ENCODE results near the gene GPR75.
"Not testable (repeated sequence)": the region's sequence is repeated elsewhere in the genome, so short reads cannot be mapped to it uniquely, and the experiment has no call there.

GPR75 gene

DNA sequence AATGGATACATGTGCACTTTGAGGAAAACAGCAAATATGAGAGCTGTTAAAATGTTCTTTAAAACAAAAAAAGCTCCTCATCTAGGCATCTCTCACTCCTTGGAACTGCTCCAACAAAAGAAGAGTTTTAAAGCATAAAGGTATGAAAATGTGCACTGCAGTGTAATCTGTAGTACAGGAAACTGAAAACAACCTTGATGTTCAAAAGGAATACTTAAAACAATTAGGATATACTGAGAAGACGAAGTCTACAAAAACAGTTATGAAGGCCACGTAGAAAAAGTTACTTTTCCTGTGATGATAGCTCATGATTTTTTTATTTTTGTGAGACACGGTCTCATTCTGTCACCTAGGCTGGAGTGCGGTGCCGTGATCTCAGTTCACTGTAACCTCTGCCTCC lies 2.1 kb upstream of the GPR75 start:
- H3K27ac ChIP-seq: no peak overlapping the region
- TF ChIP-seq, protein P1, sequence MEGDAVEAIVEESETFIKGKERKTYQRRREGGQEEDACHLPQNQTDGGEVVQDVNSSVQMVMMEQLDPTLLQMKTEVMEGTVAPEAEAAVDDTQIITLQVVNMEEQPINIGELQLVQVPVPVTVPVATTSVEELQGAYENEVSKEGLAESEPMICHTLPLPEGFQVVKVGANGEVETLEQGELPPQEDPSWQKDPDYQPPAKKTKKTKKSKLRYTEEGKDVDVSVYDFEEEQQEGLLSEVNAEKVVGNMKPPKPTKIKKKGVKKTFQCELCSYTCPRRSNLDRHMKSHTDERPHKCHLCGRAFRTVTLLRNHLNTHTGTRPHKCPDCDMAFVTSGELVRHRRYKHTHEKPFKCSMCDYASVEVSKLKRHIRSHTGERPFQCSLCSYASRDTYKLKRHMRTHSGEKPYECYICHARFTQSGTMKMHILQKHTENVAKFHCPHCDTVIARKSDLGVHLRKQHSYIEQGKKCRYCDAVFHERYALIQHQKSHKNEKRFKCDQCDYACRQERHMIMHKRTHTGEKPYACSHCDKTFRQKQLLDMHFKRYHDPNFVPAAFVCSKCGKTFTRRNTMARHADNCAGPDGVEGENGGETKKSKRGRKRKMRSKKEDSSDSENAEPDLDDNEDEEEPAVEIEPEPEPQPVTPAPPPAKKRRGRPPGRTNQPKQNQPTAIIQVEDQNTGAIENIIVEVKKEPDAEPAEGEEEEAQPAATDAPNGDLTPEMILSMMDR (IDR thresholded peaks at IDR 0.05): no peak
- no peak for TF ChIP-seq ZFX (IDR thresholded peaks at IDR 0.05; ENCODE audit: borderline replicate concordance)

DNA sequence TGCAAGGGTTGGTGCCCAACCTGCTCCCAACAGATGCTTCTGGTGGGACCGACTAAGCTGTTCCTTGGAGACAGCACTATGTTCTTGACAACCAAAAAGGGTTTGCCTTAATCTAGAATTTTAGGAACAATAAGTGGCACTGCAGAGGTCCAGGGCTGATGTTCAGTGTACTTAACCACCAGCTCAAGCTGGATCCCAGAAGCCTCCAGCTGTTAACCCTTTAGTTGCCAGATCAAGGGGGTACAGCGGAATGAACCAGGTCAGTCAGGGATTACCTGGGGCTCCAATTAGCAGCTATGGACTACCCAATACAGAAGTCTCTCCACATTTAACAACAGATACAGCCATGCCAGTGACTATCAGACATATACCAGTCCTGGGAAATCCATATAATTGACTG lies 3.5 kb downstream of the GPR75 start:
- H3K27ac ChIP-seq: no peak overlapping the region
- TF ChIP-seq, protein P1 (IDR thresholded peaks at IDR 0.05): no peak

DNA sequence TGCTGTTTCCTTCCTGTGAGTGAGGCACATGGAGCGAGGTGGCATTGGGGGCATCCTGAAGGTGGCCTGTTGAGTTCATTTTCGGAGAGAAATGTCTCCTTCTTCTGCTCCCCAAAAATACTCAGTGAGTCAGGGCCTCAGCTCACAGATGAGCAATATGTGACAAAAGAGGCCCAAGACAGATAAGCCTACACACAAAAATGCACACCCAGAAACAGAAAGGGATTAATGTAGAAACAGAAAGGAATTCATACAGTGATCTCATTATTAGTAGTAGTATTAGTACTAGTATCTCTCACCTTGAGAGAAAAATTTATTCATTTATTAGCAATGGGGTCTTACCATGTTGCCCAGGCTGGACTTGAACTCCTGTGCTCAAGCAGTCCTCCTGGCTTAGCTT lies 5.1 kb downstream of the GPR75 start:
- H3K27ac ChIP-seq: no peak overlapping the region
- TF ChIP-seq, protein P1 (IDR thresholded peaks at IDR 0.05): no peak
- no peak for TF ChIP-seq ZFX (IDR thresholded peaks at IDR 0.05; ENCODE audit: borderline replicate concordance)

DNA sequence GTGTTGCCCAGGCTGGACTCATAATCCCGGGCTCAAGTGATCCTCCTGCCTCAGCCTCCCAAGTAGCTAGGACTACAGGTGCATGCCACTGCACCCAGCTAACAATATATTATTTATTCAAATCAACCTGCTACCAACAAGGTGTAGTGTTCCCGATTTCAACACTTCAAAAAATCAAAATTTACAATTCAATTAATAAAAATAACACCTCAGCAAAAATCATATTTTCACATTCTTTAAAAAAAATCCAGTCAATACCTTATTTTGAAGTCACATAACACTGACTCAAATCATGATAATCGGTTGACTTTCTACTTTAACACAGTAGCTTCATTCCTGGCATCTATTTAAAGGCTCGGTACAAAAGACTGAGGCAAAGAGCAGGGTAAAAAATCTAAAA lies 7.2 kb downstream of the GPR75 start:
- H3K27ac ChIP-seq: no peak overlapping the region
- TF ChIP-seq ZFX (IDR thresholded peaks at IDR 0.05; ENCODE audit: borderline replicate concordance): no peak
- TF ChIP-seq, protein P1 (IDR thresholded peaks at IDR 0.05): no peak

DNA sequence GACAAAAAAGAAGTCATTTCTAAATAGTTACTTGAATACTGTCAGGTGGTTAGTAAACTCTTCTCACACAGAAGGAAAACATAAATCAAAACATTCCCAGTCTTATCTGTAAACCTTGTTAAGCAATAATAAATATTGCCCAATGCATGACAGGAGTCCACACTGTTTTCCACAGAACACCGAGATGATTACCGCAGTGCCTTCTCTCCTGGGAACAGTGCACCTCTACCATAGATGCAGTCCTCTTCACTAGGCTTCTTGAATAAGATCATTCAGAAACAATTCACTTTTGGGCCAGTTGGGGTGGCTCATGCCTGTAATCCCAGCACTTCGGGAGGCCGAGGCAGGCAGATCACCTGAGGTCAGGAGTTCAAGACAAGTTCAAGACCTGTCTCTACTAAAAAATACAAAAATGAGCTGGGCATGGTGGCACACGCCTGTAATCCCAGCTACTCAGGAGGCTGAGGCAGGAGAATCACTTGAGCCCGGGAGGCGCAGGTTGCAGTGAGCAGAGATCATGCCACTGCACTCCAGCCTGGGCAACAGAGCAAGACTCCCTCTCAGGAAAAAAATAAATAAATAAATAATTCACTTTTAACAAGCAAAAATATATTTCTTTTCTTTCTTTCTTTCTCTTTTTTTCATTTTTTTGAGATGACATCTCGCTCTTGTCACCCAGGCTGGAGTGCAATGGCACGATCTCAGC lies 8.6 kb downstream of the GPR75 start:
- not testable (repeated sequence) for H3K27ac ChIP-seq

DNA sequence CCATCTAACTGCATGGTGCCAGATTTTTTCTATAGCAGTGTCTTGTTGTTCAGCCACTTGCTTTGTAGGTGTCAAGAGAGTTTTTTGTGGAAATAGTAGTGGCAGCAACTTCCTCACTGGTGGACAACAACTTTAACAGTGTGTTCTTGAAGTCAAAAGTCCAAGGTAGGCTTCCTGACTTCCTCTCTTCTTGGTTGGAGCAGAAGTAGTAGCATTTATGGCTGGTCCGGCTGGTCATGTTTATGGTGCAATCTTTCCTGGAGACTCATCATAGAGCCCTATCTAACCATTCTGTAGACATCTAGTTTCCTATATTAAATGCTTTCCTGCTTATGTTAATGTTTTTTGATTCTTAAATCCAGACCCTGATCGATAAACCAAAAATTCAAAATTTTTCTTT lies 11.7 kb downstream of the GPR75 start:
- H3K27ac ChIP-seq: no peak overlapping the region
- TF ChIP-seq ZFX (IDR thresholded peaks at IDR 0.05; ENCODE audit: borderline replicate concordance): no peak
- TF ChIP-seq, protein P1 (IDR thresholded peaks at IDR 0.05): no peak

DNA sequence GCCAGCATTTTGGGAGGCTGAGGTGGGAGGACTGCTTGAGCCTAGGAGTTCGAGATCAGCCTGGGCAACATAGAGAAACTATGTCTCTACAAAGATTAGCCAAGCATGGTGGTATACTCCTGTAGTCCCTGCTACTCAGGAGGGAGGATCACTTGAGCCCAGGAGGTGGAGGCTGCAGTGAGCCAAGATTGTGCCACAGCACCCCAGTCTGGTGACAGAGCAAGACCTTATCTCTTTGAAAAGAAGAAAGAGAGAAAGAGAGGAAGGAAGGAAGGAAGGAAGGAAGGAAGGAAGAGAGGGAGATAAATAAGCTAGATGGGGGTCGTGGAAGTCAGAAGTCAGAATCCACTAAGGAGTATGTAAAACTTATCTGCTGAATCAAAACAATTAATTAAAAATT lies 16.2 kb downstream of the GPR75 start:
- no peak overlapping the region for H3K27ac ChIP-seq
- TF ChIP-seq, protein P1 (IDR thresholded peaks at IDR 0.05): no peak
- TF ChIP-seq ZFX (IDR thresholded peaks at IDR 0.05; ENCODE audit: borderline replicate concordance): no peak

DNA sequence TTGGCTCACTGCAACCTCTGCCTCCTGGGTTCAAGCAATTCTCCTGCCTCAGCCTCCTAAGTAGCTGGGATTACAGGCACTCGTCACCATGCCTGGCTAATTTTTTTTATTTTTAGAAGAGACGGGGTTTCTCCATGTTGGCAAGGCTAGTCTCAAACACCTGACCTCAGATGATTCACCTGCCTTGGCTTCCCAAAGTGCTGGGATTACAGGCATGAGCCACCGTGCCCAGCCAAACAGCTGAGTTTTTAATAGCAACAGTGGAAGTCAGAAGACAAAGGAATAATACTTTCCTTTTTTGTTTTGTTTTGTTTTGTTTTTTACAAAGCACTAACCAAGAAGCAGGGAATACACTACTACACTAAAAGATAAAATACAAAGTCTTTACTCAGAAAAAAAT lies 16.9 kb downstream of the GPR75 start:
- TF ChIP-seq, protein P1 (IDR thresholded peaks at IDR 0.05): no peak
- no peak for TF ChIP-seq ZFX (IDR thresholded peaks at IDR 0.05; ENCODE audit: borderline replicate concordance)
- H3K27ac ChIP-seq: no peak overlapping the region

DNA sequence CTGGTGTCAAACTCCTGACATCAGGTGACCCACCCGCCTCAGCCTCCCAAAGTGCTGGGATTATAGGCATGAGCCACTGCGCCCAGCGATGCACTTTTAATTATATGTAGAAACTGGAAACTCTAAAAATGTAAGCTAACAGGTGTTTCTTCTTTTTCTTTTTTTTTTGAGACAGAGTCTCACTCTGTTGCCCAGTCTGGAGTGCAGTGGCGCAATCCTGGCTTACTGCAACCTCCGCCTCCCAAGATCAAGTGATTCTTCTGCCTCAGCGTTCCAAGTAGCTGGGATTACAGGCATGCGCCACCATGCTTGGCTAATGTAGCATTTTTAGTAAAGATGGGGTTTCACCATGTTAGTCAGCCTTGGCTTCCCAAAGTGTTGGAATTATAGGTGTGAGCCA lies 18.1 kb downstream of the GPR75 start:
- not testable (repeated sequence) for H3K27ac ChIP-seq
